Ammon's horn (tissue), 1 donor: ENCODE results near the gene UBQLN4.

Experiments
- DNase-seq: peaks from one replicate; pipeline ENCODE4 v3.0.0-alpha.2; 2016; ENCODE audit warnings: low spot score

Gene UBQLN4

GRCh38 chr1:156014829-156015228 lies 38.8 kb downstream of the UBQLN4 start:
- DNase-seq, result no peak

DNA sequence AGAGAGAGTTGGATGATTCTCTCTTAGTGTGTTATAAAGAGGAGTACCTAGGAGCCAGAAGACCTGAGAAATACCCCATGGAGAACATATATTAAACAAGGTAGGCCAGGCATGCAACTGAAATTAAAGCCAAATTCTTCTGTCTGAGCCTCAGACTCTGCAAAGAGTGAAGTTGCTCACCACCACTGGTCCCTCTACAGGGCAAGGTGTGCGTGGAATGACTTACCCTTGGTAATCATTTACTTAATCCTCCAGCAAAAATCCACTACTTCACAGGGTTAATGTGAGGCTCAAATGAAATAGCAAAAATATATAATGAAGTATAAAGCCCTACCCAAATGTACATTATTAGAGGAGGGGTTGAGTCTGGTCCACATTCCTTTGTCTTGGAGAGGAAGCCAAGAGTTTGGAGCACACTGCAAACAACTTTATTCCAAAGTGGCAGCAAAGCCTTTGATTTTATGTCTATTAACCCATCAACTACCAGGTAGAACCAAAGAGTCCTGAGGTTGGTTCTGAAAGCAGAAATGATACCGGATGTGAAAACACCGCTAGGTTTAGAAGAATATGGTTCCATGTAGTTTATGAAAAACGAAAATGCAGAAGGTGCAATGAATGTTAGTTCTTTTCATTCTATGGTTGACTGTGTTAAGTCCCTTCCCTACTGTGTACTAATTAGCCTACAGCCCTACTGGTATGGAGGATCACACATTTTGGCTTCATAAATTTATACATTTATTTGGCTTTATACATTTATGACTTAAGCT lies 41.4 kb downstream of the UBQLN4 start:
- no peak for DNase-seq

GRCh38 chr1:156009404-156009803 lies 44.2 kb downstream of the UBQLN4 start:
- no peak for DNase-seq

GRCh38 chr1:156006666-156007376 lies 46.8 kb downstream of the UBQLN4 start:
- DNase-seq, result no peak

GRCh38 chr1:156004843-156005584 lies 48.6 kb downstream of the UBQLN4 start:
- no peak for DNase-seq

GRCh38 chr1:156003923-156004188 lies 49.7 kb downstream of the UBQLN4 start:
- no peak for DNase-seq

GRCh38 chr1:156002188-156002911 lies 51.2 kb downstream of the UBQLN4 start:
- DNase-seq, result no peak

- no peak for DNase-seq
These were observed 51.9 kb downstream of the UBQLN4 start for GRCh38 chr1:156001662-156002171.

DNA sequence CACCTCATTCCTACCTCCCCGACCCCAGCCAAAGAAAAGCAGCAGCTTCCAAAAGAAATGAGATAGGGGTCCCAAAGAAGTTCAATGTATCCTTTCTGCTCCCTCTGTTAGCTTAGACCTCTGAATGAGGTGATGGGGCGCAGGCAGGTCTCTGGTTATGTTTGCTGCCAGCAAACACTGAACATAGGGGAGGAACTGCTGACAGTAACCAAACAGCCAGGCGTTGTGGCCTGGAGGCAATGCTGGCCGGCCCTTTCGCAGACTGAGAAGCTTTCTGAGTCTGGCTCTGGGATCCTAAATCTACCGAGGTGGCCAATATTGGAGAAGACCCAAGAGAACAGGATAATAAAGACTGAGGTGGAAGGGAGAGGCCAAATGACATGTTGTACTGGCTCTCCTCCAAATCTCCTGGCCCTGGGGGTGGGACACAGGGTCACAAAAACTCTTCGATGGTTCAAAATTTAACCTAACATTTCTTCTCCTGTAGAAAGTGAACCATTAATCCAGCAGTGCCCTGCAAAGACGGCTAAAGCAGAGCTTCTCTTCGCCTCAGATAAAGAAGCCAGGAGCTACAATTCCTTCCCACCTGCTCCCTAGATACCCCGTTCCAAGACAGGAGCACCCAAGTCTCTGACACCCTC lies 52.5 kb downstream of the UBQLN4 start:
- no peak for DNase-seq

DNA sequence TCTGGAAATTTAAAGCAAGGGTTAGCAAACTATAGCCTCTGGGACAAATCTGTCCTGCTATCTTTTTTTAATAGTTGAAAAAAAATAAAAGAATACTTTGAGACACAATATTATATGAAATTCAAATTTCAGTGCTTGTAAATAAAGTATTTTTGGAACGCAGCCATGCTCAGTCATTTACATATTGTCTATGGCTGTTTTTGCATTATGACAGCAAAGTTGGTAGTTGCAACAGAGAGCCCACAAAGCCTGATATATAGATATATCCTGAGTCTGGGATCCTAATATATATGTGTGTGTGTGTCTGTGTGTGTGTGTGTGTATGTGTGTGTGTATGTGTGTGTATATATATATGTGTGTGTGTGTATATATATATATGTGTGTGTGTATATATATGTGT lies 53.6 kb downstream of the UBQLN4 start:
- no peak for DNase-seq

- no peak for DNase-seq
These were observed 57.4 kb downstream of the UBQLN4 start for GRCh38 chr1:155996166-155996565.

GRCh38 chr1:155993595-155993994 lies 60.0 kb downstream of the UBQLN4 start:
- no peak for DNase-seq

DNA sequence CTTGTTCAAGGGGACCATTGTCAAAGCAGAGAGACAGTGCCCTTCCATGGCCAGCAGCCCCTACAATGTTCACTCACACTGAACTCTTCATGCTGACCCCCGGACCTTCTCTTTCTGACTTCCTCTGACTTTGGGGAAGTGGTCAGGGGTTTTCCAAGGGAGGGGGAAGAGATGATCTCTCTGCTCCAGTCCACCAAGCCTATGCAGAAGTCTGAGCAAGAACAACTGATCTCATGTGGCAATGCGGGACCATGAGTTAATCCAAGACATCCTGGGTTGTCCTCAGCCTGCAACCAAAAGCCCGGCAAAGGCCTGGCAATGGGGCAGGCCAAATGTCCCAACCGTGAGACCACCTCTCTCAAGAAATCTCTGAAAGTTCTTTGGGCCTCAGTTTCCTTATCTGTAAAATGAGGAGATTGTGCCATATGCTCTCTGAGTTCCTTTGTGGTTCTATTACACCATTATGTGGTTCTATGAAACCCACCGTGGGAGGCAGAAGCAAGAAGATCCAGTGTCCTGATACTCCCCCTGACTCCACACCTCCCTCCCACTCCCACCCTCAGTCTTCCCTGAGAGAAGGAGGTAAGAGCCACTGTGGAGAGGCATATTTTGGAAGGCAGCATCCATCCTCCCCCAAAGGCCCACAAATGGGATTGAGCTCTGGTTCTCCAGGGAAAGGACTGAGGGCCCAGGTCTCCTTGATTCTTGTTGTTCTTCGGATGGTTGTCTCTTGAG lies 63.4 kb downstream of the UBQLN4 start:
- no peak for DNase-seq

GRCh38 chr1:155989242-155990004 lies 64.2 kb downstream of the UBQLN4 start:
- peak; percentile 88 for DNase-seq
